ENCODE measurements around the gene LAIR2.

- no peak for TF ChIP-seq CTCF (IDR thresholded peaks at IDR 0.05; ENCODE audit: borderline replicate concordance, extremely low read depth, low read length, poor library complexity, severe bottlenecking)
- TF ChIP-seq EZH2 (IDR thresholded peaks at IDR 0.05; ENCODE audit: borderline replicate concordance, low read depth, low read length, severe bottlenecking): no peak
Observed at GRCh38 chr19:54454781-54455675, 47.6 kb upstream of the LAIR2 start.
